Ovary (tissue), 3 donors: ENCODE data around the gene NPC2.

Experiments used
- EP300 ChIP-seq: sonication (generic); formaldehyde crosslinking; IDR thresholded peaks from one replicate; pipeline ENCODE4 v1.6.1; 2017; ENCODE audit warnings: antibody characterized with exemption
- POLR2A ChIP-seq: fragments of 450-650 bp; IDR thresholded peaks from one replicate; pipeline ENCODE4 v1.6.1; 2017; ENCODE audit warnings: antibody characterized with exemption, mild to moderate bottlenecking, moderate library complexity
- TF ChIP-seq, protein P1 (sequence below), 3 donors: fragments of 450-650 bp in 2 of 3; fragments of 200-600 bp in 1 of 3; IDR thresholded peaks; one replicate each; pipeline versions ENCODE4 v1.5.1 to v1.8.0; 2016 to 2022; ENCODE audit warnings: antibody characterized with exemption in 3 of 3, mild to moderate bottlenecking in 1 of 3
- donor health status: DM: no; HTN: no; CAD: no.

DNA sequence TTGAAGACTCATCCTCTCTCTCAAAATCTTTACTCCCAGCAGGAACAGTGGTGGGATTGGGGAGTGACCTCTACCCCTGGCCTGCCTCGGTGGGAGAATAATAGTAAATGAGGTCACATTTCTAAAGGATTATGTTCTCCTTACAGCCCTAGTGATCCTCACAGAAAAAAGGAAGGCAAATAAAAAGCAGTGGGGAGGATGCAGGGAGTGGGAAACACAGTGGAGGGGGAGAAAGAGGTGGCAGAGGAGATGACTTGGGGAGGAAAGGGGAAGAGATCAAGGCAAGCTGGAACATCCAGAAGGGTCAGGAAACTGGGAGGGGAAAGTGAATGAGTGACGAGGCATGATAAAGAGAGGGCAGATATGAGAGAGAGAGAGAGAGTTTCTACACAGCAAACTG lies 58.8 kb downstream of the NPC2 start:
- TF ChIP-seq POLR2A (no peak), EP300 (no peak)
- TF ChIP-seq, protein P1, sequence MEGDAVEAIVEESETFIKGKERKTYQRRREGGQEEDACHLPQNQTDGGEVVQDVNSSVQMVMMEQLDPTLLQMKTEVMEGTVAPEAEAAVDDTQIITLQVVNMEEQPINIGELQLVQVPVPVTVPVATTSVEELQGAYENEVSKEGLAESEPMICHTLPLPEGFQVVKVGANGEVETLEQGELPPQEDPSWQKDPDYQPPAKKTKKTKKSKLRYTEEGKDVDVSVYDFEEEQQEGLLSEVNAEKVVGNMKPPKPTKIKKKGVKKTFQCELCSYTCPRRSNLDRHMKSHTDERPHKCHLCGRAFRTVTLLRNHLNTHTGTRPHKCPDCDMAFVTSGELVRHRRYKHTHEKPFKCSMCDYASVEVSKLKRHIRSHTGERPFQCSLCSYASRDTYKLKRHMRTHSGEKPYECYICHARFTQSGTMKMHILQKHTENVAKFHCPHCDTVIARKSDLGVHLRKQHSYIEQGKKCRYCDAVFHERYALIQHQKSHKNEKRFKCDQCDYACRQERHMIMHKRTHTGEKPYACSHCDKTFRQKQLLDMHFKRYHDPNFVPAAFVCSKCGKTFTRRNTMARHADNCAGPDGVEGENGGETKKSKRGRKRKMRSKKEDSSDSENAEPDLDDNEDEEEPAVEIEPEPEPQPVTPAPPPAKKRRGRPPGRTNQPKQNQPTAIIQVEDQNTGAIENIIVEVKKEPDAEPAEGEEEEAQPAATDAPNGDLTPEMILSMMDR (IDR thresholded peaks at IDR 0.05) = no peak
